ENCODE results near the gene PATJ.
"Not testable (repeated sequence)": the region's sequence is repeated elsewhere in the genome, so short reads cannot be mapped to it uniquely, and the experiment has no call there.

Gene PATJ, protein sequence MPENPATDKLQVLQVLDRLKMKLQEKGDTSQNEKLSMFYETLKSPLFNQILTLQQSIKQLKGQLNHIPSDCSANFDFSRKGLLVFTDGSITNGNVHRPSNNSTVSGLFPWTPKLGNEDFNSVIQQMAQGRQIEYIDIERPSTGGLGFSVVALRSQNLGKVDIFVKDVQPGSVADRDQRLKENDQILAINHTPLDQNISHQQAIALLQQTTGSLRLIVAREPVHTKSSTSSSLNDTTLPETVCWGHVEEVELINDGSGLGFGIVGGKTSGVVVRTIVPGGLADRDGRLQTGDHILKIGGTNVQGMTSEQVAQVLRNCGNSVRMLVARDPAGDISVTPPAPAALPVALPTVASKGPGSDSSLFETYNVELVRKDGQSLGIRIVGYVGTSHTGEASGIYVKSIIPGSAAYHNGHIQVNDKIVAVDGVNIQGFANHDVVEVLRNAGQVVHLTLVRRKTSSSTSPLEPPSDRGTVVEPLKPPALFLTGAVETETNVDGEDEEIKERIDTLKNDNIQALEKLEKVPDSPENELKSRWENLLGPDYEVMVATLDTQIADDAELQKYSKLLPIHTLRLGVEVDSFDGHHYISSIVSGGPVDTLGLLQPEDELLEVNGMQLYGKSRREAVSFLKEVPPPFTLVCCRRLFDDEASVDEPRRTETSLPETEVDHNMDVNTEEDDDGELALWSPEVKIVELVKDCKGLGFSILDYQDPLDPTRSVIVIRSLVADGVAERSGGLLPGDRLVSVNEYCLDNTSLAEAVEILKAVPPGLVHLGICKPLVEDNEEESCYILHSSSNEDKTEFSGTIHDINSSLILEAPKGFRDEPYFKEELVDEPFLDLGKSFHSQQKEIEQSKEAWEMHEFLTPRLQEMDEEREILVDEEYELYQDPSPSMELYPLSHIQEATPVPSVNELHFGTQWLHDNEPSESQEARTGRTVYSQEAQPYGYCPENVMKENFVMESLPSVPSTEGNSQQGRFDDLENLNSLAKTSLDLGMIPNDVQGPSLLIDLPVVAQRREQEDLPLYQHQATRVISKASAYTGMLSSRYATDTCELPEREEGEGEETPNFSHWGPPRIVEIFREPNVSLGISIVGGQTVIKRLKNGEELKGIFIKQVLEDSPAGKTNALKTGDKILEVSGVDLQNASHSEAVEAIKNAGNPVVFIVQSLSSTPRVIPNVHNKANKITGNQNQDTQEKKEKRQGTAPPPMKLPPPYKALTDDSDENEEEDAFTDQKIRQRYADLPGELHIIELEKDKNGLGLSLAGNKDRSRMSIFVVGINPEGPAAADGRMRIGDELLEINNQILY (N-terminal part only)

DNA sequence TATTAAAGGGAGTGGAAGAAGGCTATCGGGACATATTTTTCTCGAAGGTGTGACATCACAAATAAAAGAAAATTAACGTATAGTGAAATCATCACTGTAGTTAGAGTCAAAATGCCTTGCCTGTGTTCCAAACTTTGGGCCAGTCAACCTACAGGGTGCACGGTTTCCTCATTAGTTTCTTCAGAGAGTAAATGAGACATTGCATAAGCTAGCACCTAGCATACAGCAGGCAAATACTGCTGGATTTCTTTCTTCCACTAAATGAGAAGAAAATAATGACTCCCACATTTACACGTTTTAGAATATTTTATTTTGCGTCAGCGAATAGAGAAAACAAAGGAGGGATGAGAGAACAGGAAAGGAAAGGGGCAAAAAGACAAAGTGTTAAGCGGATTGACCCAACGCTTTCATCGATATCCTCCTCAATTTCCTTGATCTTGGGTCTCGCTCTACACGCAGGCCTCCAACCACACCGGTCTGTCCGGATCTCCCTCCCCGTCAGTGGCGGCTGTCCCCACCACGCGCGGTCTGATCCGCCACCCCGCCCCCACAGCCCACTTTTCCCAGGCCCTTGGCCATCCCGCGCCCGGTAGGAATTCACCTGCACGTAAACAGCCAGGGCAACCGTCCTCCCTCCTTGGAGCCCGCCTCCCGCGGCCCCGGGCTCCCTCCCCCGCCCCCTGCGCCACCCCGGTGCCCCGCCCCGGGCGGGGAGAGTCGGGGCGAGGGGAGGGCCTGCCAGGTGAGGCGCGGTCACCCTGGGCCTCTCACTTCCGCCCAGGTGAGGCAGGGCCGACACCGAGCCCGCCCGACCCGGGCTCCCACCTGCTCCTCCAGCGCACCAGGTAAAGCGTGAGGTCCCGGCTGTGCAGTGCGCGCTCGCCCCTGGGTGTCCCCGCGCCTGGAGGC lies at the start of gene PATJ:
TSS of gene PATJ (plus strand) at position 770 of the 909 bp plus-strand sequence. CDS start 20,413 bp downstream, outside the sequence.
- no peak for DNase-seq

DNA sequence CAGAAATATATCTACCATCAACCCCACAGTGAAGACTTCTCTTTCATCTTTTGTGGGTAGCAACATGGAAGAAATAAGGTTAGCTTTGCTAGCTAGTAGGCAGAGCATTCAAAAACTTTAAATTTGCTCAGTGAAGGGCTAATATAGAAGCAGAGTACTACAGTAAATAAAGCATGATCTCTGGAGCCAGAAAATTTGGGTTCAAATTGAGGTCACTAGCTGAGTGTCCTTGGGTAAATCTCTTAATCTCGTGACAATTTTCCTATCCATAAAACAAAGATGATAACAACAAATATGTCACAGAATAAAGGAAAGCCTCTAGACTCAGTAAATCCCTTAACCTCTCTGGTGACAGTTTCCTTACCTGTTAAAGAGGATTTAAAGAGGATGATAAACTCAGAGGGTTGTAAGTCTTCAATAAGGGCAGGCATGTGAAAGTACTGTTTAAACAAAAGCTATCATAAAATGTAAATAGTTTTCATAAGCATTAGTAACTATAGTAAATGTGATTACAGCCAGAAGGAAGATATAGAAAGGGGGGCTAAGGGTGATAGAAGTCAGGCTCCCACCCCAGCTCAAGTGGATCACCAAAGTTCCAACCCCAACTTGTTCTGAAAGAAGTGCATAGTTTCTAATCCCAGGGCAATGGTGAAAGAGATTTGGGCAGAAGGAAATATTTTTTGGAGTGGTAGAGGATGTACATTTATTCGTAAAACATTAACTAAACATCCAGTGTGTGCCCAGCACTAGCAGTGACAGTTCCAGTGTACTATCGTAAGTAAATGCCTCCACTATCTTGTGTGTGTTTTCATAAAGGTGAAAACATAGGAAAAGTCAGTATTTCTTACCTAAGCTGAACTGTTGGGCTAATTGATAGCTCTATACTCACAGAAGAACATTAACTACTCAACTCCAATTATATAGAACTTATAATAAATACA lies 42.1 kb upstream of the PATJ start:
- no peak for DNase-seq

DNA sequence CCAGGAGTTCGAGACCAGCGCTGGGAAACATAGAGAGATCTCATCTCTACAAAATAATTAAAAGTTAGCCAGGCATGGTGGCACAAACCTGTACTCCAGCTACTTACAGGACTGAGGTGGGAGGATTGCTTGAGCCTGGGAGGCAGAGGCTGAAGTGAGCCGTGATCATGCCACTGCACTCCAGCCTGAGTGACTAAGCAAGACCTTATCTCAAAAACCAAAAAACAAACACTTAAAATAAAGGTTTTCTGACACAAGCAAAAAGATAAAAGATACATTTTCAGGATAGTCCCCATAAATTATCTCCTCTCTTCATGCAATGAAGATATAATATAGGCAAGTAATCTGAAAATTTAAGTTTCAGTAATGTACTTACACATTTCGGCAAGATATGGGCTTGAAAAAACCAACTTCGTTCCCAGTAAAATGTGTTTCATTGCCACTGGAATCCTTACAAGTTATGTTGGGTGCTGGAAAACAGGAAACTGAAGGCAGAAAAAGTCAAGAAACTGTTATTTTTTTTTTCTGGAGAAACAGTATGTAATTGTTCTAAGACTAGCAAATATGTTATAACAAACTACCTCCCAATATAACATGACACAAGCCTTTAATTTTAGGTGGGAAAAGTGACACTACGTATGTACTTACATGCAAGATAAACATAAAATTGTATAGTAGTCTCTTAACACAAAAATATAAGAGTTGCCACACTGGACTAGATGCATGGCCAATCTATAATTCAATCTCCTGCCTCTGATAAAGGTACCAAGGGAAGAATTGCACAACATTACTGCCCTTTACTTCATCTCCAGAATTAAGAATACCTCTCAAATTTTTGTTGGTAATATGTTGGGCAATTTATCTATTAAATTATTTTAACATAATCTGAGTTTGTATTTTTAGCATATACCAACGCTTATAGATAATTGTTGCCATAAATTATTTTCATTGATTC lies 33.0 kb upstream of the PATJ start:
- no peak for DNase-seq

DNA sequence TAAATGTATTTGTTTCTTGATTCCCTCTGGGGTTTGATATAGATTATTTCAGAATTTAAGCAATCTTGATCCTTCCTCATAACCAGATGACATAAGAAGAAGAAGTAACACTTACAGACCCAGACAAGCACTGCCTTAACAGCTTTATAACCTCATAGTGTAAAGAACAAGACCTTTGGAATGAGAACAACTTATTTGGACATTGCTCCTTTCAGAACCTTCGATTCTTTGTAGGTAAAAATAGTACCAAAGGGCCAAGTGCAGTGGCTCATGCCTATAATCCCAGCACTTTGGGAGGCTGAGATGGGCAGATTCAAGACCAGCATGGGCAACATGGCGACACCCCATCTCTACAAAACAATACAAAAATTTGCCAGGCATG lies 32.4 kb upstream of the PATJ start:
- no peak for DNase-seq

DNA sequence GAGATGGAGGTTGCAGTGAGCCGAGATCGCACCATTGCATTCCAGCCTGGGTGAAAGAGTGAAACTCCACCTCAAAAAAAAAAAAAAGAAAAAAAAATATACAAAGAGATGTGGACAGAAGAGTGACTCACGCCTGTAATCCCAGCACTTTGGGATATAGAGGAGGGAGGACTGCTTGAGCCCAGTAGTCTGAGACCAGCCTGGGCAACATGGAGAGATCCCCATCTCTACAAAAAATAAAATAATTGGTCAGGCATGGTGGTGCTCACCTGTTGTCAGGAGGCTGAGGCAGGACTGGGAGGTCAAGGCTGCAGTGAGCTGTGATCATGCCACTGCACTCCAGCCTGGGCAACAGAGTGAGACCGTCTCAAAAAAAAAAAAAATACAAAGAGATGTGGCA lies 31.0 kb upstream of the PATJ start:
- not testable (repeated sequence) for DNase-seq

DNA sequence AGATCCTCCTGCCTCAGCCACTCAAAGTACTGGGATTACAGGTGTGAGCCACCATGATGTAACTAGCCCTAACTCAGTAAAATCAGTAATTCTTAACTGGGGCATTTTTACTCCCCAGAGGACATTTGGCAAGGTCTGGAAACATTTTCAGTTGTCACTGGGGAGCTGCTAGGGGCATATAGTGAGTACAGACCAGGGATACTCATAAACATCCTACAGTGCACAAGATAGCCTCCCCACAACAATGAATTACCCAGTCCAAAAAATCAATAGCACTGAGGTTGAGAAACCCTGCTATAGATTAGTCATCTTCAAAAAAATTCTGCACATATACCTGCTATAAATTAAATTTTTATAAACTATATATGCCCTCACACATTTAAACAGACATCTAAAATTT lies 30.3 kb upstream of the PATJ start:
- no peak for DNase-seq

DNA sequence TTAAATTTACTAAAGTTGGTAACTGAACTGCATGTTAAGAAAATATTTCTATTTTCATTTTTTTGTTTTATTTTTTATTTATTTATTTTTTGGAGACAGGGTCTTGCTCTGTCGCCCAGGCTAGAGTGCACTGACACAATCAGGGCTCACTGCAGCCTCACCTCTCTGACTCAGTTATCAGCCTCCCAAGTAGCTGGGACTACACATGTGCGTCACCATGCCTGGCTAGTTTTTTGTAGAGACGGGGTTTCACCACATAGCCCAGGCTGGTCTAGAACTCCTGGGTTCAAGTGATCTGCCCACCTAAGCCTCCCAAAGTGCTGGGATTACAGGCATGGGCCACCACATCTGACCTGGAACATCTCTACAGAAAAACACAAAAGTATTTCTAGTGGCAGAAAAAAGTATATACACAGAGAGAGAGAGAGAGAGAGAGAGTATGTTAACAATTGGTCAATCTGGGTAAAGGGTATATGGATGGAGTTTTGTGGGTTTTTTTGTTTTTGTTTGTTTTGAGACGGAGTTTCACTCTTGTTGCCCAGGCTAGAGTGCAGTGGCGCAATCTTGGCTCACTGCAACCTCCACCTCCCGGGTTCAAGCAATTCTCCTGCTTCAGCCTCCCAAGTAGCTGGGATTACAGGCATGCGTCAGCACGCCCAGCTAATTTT lies 23.1 kb upstream of the PATJ start:
- not testable (repeated sequence) for DNase-seq

DNA sequence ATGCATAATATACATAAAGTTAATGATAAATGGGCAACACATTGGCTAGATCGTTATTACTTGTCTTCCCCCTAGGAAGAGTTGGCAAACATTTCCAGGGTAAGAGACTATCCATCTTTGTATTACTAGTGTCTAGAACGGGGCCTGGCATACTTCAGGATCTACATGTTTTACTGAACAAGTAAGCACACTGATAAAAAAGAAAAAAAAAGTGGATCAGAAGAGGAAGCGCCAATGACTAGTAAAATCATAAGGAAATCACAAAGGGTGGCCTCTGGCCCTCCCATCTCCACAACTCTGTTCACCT lies 17.8 kb upstream of the PATJ start:
- no peak for DNase-seq

DNA sequence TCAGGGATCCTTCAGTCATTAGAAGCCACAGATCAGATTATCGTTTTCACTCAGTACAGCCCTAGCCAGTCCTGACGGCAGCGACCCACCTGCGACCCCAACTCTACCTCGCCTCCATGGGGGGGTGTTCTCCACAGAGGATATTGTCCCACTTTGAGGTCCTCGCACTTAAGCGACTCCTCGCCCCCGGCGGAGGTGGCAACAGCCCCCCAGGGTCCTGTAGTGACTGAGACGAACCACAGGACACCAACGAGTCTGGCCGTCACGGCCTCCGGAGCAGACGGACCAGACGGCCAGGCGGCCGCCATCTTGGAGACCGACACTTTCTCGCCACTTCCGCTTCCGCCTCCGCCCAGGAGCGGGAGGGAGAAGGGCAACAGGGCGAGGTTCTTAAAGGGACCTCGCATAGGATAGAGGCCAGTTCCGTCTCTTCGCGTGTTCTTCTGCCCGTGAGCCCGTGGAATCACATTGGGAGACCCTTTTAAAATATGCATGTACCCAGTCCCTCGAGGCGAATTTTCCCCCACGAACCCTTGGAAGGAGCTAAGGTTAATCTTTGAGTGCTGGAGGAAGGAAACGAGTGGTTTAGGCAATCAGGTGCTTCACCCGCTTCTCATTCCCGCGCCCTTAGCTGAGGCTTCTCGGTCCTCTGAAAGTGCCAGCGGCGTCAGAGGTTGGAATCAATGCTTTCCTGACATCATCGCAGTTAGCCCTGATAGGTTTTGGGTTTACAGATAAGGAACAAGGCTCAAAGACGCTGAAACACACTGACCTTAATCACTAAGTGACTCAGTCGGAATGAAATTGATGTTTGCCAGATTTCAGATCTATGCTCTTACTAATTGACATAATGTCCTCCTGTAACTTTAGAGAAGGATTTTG lies 17.2 kb upstream of the PATJ start, which contains the start of gene TM2D1:
TSS of gene TM2D1 (minus strand) at position 329 of the 882 bp plus-strand sequence. CDS start at position 308, 21 bp downstream.
- peak; percentile 80 for DNase-seq

DNA sequence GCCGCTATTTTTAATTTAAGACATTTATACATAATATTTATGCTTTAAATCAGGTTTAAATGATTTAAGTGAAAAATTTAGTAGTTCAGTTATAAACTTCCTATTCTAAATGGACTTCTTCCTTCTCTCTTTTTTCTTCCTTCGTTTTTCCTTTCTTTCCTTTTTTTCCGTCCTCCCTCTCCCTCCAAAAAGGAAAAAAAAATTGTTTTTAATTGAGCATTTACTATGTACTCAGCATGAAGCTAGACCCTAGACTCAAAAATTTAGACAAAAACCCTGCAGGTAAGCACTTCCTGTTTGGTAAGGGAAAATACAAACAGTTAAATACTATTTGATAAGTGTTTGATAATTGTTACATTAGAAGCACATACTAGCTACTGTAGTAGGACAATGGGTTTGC lies 14.7 kb upstream of the PATJ start:
- DNase-seq: no peak

DNA sequence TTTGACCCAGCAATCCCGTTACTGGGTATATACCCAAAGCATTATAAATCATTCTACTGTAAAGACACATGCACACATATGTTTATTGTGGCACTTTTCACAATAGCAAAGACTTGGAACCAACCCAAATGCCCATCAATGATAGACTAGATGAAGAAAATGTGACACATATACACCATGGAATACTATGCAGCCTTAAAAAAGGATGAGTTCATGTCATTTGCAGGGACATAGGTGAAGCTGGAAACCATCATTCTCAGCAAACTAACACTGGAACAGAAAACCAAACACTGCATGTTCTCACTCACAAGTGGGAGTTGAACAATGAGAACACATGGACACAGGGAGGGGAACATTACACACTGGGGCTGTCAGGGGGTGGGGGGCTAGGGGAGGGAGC lies 11.6 kb upstream of the PATJ start:
- not testable (repeated sequence) for DNase-seq

DNA sequence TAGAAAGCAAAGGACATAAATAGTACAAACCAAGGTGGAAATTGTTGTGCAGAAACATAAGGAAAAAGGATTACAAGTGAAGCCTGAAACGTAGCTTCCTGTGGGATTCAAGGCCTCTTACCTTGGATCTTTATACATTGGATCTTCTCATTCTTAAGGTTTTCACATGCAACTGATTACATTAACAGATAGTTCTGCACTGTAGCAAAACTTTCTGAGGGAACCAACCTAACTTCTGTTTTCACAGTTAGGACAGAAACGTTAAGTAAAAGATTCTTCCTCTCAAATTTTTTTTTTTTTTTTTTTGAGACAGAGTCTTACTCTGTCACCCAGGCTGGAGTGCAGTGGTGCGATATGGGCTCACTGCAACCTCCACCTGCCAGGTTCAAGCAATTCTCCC lies 9.6 kb upstream of the PATJ start:
- no peak for DNase-seq

DNA sequence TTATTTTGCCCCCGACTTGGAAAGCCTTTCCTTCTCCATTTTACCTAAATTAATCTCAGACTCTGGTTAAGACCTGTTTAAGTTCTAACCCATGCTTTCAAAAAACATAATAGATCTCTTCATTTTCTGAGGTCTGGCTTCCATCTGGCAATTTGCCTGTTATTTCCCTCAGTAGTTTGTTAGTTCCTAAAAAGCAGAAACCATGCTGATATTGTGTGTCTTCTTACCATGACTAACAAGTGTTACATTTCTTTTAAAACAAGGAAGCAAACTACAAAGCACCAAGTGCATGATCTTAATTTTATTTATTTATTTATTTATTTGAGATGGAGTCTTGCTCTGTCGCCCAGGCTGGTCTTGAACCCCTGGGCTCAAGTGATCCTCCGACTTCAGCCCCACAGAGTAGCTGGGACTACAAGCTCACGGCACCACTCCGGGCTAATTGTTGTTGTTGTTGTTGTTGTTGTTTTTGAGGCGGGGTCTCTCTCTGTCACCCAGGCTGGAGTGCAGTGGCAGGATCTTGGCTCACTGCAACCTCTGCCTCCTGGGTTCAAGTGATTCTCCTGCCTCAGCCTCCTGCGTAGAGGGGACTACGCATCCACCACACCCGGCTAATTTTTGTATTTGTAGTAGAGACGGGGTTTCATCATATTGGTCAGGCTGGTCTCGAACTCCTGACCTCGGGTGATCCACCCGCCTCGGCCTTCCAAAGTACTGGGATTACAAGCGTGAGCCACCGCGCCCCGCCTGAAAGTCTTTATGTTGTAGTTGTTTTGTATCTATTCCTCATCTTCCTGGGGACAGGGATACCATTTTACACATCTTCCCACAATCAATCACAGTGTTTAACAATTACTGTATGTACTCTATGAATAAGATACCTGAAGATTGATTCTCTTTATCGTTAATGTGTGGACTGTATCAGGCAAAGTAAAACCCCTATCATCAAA lies 1.3 kb upstream of the PATJ start:
- DNase-seq: no peak

DNA sequence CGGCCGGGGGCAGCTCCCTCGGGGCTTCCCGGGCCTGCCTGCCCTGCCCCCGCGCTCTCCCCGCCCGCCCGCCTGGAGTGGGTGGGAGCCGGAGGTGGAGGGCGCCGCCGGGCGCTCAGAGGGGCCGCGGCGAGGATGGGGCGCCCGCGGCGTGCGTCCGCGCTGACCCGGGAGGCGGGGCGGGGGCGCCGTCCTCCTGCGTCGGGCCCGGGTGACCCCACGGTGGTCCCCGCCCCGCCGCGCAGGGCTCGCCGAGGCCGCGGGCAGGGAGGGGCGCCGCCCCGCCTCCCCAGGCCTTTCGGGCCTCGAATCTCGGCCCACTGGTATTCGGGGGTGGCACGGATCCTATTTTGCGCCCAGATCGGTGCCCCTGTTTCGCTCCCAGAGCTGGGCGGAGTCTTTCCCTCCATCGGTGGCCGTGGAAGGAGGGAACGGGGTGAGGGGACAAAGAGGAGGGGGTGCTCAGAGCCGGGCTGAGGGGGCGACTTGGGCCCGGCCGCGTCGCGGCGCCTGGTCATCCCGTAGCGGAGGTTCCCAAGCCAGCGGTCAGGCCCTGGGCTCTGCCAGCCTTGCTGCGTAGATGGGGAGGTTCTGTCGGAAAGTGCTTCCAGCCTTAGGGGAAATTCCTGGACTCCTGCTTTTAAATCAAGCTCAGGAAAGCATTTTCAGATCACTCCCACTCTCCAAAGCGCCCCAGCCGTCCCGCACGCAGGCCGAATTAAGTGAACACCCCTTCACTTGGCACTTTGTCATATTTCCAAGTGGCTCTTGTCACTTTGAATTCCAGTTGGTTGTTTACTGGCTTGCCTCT lies 545 bp downstream of the PATJ start:
- no peak for DNase-seq

DNA sequence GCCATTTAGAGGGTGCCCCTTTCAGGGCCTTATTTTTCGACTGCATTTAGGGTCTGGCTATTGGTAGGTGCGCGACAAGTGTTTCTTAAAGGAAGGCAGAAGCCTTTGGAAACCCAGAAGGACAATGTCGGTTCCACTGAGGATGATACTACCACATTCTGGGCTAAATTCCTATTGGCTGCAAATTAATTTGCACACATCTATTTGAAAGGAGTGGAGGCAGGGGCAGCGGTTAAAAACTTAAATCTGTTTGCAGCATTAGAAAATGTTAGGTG lies 1.1 kb downstream of the PATJ start:
- no peak for DNase-seq

Measured in NK-92 treated with Interleukin-12 subunit alpha and Interleukin-12 subunit beta, amount 100 ng/mL, for 24 hours (cell line).